Measurements from ENCODE around the gene NYNRIN.
A peak's percentile ranks its signal among the peaks of the same experiment; 100 is the strongest.
"Not testable (repeated sequence)": the region's sequence is repeated elsewhere in the genome, so short reads cannot be mapped to it uniquely, and the experiment has no call there.

Gene NYNRIN

DNA sequence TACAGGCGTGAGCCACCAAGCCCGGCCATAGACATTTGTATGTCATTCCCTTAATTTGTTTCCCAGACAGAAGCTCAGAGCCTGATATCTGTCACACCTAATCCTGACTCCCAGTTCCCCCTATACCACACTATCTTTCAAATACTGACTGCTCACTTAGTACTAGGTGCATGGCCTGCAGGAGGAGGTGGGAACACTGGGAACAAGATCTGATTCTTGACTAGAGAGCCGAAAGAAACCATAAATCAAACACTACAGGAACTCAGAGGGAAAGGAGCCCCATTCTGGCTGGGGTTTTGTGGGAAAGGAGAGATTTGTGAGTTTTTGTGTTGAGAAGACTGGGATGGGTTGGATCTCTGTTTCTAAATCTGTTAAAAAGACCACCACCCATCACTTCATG lies 35.9 kb downstream of the NYNRIN start:
- DNase-seq: no peak

DNA sequence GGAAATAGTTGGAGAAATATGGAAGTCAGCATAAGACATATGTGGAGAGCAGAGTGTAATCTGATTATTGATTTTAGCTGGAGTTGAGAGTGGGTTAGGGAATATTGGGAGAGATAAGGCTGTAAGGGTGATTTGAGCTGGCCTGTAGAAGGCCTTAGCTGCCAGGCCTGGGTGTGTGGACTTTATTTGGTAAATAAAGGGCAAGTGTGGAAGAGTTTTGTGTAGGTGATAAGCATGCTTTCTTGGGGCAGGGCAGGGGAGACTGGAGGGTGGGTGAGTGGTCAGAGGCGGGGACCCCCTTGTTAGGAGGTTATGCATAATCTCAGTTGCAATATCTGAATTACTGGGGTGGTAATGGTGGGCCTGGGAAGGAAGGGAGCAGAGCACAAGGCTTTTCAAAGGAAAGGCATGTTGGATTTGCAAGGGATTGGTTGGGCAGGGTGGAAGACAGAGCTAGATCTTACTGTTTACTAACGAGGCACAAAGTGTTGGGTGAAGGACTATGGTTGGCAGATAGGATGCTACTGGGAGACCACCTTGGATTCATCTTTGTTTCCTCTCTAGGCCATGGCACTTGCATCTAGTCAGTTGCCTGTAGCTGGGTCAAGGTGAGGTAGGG lies 36.5 kb downstream of the NYNRIN start:
- no peak for DNase-seq

DNA sequence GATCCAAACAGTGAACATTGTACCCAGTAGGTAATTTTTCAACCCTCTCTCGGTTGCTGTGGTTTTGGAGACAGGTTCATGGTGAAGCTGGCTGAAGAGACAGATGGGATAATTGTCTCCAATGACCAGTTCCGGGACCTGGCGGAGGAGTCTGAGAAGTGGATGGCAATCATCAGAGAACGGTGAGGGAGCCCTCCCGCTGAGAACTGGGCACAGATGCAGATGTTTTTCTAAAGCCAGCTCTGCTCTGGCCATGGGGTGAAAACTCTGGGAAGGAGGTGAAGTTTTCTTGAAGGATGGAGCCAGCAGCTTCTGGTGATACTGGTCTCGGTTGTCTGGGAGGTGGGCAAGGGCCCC lies 37.2 kb downstream of the NYNRIN start:
- no peak for DNase-seq

DNA sequence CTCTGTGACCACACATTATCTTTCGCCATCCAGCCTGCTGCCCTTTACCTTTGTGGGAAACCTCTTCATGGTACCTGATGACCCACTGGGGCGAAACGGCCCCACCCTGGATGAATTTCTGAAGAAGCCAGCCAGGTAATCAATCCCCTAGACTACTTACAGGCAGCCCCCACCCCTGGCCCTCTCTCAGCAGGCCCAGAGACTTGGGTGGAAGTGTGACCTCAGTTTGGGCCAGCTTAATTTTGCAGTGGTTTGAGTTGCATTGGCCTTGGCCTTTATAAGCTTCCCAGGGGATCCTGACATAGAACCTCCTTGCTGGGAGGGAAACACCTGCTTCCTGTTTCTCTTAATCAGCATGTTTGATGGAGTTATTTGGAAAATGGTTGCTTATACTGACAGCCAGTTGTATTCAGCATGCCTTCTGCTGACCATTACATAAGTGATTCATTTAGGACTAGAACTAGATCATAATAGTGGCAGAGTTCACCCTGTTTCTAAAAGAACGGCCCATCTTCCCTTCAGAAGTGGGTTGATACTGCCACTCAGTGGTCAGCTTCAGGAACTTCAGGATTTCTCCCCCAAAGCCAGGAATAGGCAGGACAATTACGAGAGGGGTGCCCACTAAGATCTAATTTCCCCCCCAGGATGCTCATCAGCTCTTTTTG lies 37.7 kb downstream of the NYNRIN start:
- DNase-seq: peak; percentile 70

DNA sequence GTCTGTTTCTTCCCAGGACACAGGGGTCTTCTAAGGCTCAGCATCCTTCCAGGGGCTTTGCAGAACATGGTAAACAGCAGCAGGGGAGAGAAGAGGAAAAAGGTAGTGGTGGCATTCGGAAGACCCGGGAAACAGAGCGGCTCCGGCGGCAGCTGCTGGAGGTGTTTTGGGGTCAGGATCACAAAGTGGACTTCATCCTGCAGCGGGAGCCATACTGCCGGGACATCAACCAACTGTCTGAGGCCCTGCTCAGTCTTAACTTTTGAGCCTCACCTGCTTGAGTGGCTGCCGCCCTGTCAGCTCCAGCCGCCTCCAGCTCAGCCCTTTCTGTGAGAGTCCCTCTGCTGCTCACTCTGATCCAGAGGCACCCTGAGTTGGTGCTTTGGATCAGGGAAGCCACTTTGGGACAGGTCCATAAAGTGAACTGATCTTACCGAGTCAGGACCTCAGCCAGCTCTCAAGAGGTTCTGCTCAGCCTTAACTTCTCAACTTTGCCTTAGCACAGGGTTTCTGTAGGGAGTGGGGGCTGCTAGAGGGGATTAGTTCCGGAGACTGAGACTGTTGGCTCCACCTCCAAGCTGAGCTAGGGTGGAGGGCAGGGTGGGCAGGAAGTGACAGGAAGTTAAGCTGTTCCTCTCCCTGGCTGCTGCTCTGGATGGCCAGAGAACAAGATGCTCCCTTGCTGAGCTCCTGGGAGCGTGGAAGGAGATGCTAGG lies 38.4 kb downstream of the NYNRIN start:
- DNase-seq: no peak

DNA sequence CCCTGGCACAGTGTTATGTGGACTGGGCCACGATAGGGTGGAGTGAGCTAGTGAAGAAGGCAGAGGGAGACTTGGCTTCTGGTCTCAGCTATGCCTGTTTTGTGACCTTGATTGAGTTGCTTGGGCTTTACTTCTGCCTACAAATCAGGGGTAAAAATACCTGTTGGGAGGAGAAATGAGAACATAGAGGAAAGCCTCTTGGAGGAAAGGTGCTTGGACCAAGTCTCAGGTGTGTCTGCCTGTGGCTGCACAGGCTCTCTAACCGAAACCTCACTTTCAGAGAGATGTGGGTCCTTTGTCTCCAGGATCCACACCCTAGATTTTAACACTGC lies 38.9 kb downstream of the NYNRIN start:
- no peak for DNase-seq

DNA sequence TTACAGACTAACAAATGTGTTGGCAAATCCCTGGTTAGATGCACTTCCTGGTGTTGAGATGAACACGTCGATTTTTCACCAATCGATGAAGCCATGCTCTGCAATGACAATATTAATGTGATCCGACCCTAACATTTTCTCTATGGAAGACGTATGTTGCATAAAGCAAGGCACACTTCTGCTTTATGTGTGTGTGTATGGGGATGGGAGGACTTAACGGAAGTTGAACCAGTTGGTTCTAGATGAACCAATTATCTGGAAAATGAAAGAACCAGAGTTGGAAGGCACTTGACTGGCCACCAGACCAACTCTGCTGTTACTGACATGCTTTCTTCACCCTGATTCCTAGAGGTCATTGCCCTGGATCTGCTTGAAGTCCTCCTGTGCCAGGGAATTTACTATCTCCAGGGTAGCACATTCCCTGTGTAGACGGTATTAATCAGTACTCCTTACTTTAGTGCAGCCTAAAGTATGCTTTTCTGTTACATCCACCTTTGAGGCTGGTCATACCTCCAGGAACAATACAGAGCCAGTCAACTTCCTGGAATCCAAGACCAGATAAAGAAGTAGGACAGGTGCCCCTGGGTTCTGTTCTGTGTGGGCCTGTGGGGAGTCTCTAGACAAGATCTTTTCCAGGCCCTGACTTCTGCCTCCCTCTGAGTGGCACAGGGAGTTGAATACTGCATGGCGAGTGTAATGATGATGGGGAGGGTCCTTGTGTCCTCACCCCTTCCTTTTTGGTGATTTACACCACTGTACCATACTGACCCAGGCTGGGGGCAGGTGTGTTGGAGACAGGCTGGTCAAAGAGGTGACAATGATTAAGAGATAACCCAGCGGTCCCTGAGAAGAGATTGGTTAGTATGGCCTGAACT lies 39.7 kb downstream of the NYNRIN start:
- DNase-seq: no peak

DNA sequence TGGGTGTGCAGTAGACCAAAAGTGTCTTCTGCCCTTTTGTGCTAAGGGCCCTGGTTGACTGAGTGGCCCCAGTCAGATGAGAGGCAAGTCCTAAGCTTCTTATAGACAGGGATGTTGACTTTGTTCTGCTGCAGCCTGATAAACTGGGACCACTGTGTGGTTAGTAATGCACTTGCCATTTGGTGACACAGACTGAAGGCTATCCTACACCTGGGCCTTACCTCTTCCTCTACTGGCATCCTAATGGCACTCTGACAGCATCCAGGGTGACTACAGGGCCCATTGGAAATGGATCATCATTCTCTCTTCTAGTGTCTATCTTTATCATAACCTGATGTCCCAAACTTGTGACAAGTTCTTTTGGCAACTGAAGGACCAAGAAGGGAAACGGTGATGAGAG lies 40.5 kb downstream of the NYNRIN start:
- no peak for DNase-seq

DNA sequence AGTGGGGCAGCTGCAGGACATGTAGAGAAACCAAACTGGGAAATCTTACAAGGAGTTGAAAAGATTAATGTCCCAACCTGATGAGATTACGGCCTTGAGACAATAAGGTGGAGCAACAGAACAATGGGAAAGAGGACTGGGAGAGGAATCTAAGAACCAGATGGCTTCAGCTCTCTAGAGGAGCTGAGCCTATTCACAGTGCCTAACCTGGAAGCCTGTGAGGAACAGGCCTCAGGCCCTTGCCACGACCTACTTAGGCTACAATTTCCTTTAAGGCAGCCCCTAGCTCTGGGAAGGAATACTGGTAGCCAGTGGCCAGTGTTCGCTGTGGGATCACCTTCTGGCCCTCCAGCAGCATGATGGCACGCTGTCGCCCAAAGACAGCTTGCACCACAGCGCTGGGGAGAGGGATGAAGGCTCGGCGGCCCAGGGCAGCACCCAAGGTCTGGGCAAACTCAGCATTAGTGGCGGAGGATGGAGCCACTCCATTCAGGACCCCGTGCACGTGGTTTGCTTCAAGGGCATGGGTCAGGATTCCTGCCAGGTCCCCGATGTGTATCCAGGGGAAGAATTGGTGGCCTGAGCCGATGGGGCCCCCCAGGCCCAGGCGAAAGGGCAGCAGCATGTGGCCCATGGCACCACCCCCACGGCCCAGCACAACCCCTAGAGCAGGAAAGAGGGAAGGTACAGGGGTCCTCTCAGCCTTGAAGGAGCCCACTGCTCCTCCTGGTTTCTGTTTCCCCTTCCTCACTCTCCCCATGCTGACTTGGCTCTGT lies 41.2 kb downstream of the NYNRIN start:
- no peak for DNase-seq

DNA sequence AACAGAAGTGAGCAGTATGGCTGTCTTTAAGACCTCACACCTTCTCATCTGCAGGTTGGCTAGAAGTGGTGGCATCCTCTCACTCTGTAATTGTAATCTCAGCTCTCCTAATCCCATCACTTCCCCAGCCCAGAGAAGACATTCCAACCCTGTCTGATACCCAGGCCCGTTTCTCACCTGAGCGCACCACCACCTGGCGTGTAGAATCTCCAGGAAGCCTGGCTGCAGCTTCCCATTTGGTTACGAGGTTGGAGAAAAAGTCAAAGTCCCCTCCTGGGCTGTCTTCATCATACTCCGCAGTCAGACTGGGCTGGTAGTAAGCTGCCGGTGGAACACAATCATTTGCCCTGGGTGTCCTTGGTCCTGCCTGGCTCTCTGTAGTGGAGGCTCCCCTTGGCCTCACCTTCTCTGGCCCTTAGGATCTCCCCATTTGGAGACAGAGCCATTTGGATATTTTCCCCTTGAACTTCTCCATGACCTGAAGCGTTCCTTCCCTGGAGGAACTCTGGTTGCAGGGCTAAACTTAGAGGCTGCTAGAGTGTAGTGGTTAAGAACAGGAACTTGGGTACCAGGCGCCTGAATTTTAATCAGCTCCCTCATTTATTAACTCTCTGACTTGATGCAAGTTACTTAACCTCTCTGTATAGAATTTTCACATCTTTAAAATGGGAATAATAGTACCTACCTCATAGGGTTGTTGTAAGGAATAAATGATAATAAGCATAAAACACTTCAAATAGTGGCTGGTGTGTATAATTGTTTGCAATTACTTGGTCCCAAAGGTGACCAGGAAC lies 42.0 kb downstream of the NYNRIN start:
- no peak for DNase-seq

DNA sequence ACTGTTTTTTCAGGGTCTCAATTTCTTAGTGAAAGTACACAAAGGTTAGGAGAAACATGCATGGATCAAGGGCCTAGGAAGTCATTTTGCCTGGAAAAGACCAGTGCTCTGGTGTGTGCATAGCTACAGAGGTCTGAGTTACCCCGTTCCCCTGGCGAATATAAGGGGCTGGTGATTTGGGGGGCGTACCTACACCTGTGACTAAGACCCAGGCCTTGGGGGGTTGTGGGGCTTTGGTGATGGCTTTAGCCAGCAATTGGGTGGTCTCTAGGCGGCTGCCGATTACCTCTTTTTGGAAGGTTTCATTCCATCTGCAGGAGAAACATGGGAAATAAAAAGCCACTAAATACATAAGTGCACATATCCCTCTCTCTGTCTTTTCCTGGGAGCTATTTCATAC lies 42.7 kb downstream of the NYNRIN start:
- no peak for DNase-seq

DNA sequence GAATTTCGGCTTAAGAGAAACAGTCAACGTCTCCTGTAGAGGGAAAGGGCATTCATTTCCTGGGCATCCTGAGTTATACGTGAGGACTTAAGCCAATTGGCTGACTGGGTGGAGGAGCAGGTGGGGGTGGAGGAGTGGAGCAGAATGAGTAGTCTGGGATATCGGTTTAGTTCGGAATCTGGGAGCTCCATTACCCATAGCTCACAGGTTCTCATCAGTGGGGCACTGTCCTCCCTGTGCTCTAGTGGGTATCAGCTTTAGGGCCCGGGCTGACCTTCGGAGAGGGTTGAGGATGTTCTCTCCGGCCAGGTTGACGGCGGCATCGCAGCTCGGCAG lies 43.1 kb downstream of the NYNRIN start:
- DNase-seq: no peak

DNA sequence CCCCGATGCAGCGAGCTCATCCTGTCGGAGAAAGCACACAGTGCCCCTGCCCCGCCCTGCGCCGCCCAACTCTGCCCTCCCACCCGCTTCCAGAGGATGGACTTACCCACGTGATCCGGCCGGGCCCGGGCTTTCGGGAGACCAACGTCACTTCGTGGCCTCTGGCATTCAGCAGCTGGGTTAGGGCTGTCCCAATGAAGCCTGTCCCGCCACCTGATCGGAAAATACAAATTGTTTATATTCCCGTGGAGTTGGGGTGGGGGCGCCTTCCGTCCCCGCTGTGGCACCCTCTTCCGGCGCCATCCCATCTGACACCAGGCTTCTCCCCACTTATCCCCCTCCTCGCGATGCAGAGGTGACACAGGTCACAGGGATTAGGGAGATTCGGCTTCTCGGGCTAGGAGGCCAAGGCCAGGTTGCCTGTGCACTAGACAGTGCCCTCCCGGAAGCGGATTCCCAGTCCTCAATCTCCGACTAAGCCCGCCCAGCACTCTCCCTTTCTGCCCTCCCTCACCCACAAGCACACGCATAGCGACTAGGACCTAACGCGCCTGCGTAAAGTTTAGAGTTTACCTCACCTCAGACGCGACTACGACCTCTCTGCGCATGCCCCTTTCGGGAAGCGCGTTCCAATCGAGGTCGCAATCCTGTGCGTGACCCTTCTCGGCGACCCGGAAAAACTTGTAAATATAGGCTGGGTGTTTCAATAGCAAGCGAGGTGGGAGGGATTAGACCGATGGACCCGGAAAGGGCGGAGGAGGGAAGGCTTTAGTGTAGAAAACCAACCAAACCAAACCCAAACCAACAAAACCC lies 43.6 kb downstream of the NYNRIN start, which contains the start of gene SDR39U1:
Gene SDR39U1, minus strand, starts transcription at position 537 of the 813 bp plus-strand sequence. Its CDS starts 7 bp downstream, at position 530.
- peak; percentile 99 for DNase-seq

DNA sequence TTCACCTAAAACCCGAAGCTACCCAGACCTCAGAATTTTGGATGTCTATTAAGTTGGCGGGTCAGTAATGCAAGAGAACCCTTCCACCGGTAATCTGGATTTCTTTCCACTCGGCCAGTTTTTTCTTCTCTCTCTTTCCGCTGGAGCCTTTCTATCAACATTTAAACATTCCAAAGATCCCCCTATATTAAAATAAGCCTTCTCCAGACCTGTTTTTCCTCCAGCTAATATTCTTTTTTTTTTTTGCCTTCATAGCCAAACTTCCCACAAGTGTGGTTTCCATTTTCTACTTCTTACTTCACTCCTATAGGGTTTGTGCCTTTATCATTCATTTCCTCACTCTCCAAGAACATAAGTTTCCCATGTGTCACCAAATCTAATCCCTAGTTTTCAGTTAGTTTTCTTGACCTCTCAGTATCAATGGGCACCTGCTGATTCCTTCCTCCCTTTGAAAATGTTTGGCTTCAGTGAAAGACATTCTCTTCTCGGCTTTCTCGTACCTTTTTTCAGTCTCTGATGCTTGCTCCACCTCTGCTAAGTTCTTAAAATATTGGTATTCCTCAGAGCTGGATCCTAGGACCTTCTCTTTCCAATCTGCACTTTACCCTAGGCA lies 44.4 kb downstream of the NYNRIN start:
- DNase-seq: no peak

DNA sequence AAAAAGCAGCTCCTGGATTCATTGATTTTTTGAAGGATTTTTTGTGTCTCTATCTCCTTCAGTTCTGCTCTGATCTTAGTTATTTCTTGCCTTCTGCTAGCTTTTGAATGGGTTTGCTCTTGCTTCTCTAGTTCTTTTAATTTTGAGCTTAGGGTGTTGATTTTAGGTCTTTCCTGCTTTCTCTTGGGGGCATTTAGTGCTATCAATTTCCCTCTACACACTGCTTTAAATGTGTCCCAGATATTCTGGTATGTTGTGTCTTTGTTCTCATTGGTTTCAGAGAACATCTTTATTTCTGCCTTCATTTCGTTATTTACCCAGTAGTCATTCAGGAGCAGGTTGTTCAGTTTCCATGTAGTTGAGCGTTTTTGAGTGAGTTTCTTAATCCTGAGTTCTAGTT lies 52.0 kb downstream of the NYNRIN start:
- not testable (repeated sequence) for DNase-seq

DNA sequence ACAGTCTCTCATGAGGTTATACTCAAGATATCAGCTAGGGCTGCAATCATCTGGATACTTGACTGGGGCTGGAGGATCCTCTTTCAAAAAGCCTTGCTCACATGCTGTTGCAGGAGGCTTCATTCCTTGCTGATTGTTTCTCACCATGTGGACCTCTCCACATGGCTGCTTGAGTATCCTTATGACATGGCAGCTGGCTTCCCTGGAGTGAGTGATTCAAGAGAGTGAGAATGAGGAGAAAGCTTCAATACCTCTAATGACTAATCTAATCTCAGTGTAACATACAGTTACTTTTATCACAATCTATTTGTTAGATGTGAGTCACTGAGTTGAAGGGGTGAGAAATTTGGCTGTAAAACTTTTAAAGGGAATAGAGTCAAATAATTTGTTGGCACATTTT lies 58.2 kb downstream of the NYNRIN start:
- DNase-seq: peak; percentile 16

DNA sequence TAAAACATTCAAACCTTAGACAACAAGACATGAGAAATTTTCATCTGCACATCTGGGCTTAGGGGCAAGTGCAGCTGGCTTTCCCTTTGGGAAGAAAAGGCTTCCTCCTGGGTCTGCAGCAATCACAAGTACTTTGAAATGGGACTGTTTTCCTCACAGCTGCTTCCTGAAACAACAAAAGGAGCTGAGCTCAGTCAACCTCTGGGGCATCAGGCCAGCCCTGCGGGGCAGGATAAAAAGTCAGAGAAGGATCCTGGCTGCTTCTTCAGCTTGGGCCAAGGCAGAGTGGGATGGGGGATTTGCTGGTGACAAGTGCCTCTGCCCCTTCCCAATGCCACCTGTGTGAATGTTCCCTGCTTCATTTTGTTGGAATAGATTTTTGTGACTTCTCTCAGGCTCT lies 59.9 kb downstream of the NYNRIN start:
- DNase-seq: no peak

DNA sequence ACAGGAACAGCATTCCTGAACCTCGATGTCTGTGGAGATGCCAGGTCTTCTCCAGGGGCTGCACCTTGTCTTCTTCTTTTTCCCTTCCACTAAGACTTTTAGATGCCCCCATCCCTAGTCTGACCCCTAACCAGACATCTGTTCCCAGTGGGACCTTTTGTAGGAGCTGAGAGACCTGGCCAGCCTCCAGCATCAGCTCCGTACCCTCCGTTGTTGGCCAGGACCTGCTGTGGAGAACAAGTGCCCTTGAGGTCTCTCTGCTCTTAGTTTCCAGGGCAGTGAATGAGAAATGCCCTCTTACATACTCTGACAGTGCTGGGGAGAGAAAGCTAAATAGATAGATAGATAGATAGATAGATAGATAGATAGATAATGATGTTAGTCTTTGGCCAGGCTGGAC lies 60.5 kb downstream of the NYNRIN start:
- no peak for DNase-seq

DNA sequence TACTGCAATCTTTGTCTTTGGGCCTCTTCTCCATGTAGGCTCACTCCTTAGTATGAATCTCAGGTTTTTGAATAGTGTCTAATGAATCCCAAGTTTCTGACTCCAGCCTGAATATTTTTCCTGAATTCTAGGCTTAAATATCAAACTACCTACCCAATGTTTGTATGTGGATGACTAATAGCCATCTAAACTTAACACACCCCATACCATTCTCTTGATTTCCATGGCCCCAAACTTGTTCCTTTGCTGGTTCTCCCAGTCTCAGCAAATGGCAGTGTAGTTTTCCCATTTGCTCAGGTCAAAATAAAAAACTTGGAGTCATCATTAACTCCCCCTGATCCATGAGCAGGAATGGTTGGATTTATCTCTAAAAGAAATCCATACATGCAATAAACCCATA lies 62.5 kb downstream of the NYNRIN start:
- no peak for DNase-seq

DNA sequence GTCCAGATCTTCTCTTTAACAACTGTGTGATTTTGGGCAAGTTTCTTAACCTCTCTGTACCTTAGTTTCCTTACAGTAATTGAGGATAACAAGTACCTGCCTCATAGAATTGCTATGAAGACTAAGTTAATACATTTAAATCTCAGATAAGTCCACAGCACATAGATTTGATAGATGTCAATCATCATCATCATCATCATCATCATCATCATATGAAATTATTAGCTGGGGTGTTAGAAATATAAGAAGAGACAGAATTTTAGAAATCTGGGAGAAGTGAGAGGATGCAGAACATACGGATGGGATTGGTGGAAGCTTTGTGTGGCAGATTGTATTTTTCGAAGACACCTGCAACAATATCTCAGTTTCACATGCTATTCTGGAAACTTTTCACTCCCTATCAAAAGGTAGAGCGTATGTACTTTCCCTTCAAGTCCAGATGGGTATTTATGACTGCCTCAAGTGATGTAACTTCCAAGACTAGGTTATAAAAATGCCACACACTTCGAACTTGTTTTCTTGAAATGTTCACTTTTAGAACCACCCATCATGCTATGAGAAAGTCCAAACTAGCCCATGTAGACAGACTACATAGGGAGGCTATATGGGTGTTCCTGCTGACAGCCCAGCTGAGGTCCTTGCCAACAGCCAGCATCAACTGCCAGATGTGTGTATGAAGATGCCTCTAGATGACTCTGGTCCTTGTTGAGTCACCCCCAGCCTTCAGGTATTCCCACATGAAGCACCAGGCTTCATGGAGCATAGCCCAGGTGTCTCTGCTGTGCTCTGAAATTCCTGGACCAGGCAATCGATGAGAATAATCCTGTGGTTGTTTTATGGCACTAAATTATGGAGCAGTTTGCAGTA lies 64.4 kb downstream of the NYNRIN start:
- DNase-seq: no peak

Measured in activated CD4-positive, alpha-beta T cell treated with anti-CD3 and anti-CD28 coated beads, Interleukin-10, Interleukin-2, amounts not matched to agents 100 ng/mL and 50 ng/mL, durations not matched to agents 16 hours and 8 hours (primary cell).